Stimulated activated CD8-positive, alpha-beta memory T cell treated with anti-CD3 and anti-CD28 coated beads, Interleukin-2, amount 100 ng/mL, for 48 hours (primary cell): ENCODE results near the gene TMEFF2.

ENCODE experiments used
- DNase-seq, 2 donors: peaks; one replicate each; pipeline ENCODE4 v3.0.0-alpha.2; 2020; ENCODE audit warnings: low read depth in 2 of 2

Gene TMEFF2

DNA sequence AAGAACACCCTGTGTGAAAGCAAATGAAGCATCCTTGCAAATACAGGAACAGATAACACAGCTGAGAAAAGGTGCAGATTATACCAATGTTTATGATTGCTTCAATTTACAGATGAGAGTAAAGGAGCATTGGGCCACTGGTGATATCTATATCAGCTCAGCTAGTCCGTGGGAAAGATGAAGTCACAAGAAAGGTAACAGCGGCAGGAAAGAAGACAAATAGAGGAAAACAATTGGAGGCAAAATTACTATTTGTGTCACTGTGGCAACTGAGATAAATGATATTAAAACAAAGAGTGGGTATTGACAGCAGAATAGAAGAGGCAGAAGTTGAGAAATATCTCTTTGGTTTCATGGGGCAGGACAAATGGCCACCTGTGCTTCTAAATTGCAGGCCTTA is 226.6 kb downstream of the TMEFF2 start:
- no peak for DNase-seq

DNA sequence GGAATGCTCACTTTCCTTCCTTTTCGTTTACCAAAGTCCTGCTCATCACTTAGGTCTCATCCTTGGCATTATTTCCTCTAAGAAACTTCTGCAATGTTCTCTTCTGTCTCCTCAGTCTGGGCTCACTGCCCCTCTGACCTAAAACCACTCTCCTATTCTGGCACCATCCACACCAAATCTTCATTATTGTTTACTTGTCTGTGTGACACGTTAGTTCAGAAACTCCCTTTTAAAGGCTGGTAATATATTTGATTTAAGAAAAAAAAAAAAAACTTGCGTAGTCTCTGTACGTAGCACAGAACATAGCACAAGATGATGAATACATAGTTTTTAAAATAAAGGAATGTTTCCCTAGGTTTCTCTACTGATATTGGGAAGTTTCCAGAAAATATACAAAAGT is 229.0 kb downstream of the TMEFF2 start:
- DNase-seq = no peak

DNA sequence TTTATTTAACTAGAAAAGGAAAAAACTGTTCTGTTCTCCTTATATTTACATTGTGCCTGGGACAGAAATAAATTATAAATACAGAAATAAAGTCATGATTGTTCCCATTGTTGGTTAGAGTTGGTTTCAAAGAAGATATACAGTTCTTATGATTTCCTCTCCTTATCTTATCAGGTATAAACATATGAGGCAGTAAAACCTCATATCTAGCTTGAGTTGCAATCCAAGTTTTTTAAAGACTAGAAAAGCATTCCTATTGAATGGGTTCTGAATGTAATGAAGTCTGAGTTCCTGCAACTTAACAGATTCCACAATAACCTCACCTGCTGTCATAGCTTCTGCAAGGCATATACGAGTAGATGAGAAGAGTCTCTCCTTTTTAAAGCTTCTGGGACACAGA is 233.2 kb downstream of the TMEFF2 start:
- no peak for DNase-seq

DNA sequence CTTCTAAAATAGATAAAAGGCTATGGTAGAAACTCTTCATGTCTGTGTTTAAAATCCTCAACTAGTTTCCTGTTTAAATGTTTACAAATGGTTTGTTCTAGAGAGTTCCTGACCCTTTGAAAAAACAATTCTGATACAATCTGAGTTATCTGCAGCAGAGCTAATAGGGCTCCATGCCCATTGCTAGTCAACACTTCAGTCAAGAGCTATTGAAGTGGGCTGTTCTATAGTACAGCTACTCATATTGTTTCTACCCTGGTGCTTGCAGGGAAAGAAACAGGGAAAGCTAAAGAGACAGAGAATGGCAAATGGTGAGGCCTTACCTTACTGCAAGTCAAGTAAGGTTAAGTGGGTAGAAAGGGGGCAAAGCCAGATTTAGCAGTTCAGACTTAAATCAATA is 235.5 kb downstream of the TMEFF2 start:
- no peak for DNase-seq

DNA sequence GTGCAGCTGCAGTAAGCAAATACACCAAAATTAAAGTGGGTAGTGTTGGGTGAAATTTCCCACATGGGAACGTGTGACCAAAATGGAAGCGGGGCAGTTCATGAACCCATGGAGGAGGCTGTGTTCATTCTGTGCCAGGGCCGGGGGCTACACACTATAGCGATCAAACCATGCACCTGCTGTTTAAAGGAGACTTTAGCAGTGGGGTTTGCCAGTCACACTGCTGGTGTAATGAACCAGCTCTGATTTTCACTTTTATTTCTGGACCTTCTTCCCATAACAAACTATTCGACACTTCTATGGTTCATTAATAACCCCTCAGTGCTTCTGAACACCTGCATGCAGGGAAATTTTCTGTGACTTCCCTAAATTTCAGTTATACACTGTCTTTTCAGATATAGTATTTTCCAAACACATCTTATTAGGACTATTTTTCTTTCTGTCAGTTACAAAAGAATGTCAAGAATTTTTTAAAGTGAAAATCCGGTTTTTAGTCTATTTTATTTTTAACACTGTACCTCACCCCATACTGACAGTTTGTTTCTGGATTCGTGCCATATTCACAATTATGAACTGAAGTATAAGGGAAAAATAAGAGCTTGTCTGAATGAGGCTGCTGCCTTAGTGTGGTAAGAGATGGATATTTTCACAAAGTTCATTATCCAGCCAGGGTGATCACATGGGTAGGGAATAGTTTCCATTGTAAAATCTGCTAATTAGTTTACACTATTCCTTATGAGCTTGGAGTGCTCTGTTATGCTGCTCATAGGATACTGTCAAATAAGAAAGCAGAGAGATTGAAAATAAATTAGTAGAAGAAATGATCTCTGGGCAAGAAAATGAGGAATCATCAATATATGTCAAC is 236.5 kb downstream of the TMEFF2 start:
- no peak for DNase-seq

DNA sequence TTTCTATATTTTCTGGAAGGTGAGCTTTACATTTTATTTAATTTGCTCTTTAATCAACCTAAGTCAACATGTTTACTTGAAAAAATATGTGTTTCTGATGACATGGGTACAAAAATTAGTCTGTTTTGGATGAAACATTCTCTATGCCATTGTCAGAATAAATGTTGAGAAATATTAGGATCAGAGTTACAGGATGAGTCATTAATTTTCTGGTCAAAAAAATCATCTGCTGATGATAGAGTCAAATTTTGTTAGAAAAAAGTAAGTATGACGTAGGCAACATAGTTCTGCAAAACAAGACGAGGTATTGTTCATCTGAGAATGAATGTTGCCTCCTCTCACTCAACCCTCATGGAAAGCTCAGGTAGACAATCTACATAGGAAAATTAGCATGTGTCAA is 240.3 kb downstream of the TMEFF2 start:
- no peak for DNase-seq

DNA sequence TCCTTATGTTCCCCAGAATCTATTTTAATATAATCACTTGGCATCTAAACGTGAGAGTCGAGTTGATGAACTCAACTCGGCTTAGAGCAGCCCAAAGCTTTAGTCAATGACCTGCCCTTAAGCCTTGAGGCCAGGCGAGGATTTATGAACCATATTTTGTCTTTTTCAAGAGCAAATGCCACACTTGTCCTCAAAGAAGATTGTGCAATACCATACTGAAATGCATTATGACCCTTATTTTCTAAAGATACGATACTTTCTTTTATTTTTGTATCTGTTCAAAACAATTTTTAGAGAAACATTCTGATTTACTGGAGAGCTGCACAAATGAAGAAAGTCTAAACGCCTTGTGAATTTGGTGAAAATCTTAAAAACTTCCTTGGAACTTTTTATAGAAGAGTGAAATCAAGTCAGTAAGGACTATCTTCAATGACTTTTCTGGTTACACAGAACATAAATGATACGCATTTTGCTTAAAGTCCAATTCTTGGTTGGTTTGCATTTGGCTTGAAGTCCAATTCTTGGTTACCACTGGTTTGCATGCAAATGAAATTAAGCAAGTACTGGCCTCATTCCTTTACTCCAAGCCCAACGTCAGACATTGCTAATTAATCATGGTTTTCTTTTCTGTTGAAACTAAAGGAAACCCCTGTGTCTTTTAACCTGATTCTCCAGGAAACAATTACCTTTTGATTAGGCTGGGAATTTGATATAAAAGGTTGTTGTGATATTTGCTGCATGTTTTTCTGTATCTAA is 242.0 kb downstream of the TMEFF2 start:
- DNase-seq = no peak

DNA sequence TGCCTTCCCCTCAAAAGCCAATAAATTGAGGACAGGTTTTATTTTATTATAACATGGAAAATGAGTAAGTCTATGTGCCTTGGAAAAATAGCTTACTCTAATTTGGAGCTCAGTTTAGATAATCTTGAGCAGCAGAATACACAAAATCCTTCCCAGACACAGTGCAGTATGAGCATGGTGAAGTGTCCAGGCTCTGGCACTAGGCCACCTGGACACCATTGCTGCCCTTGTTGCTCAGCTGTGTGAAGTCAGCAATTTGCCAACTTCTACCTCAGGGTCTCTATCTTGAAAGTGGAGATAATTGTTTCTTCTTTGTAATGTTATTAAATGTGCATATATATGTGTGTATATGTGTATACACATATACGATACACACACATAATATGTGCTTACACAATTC is 242.9 kb downstream of the TMEFF2 start:
- no peak for DNase-seq

DNA sequence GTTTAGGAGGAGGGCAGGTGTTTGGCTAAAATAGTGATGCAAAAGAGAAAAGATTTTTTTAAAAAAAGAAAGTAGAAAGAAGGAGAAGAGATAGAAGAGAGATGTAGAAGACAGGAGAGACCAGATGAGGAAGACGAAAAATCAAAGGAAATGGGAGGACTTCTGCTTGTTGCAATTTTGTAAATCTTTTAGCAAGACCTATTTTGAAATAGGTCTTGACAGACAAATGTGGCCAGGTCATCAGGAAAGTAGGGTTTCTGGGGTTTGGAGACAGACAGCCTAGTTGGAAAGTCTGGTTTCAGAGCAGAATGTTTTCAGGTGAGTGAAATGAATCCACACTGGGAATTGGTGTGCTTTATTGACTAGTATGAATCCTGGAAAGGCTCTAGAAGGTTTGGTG is 243.4 kb downstream of the TMEFF2 start:
- no peak for DNase-seq

DNA sequence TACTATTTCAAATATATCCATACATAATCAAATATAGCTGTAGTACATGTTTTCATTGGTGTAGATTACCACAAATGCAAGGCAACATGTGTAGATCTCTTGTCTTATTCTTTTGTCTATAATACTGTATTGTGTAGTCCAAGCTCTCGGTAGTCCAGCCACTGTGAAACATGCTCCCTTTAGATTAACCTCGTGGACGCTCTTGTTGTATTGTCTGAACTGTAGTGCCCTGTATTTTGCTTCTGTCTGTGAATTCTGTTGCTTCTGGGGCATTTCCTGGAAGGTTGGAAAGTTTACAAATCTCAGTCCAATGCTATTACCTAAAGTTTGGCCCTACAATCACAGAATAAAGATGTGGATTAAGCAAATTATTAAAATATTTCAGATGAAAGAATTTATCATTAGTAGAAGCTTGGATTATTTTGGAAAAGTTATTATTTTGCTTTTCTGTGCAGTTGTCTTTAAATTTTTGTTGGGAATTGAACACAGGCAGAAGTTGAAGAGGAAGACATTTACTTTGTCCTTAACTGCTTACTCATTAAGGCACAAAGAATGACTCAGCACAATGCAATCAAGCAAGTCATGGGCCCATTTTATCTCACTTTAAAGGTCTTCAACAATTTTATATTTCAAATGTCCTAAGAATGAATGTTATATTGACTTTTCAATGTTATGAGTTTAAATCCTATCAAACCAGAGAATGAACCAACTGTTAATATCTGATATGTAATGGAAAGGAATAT is 244.4 kb downstream of the TMEFF2 start:
- no peak for DNase-seq

DNA sequence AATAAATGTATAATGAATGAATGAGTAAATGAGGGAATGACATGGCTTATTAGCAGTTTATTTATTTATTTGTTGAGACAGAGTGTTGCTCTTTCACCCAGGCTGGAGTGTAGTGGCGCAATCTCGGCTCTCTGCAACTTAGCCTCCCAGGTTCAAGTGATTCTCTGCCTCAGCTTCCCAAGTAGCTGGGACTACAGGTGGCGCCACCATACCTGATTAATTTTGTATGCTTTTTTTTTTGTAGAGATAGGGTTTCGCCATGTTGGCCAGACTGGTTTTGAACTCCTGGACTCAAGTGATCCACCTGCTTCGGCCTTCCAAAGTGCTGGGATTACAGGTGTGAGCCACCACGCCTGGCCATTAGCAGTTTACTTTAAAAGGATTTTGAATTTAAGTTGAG is 247.5 kb downstream of the TMEFF2 start:
- DNase-seq = no peak

DNA sequence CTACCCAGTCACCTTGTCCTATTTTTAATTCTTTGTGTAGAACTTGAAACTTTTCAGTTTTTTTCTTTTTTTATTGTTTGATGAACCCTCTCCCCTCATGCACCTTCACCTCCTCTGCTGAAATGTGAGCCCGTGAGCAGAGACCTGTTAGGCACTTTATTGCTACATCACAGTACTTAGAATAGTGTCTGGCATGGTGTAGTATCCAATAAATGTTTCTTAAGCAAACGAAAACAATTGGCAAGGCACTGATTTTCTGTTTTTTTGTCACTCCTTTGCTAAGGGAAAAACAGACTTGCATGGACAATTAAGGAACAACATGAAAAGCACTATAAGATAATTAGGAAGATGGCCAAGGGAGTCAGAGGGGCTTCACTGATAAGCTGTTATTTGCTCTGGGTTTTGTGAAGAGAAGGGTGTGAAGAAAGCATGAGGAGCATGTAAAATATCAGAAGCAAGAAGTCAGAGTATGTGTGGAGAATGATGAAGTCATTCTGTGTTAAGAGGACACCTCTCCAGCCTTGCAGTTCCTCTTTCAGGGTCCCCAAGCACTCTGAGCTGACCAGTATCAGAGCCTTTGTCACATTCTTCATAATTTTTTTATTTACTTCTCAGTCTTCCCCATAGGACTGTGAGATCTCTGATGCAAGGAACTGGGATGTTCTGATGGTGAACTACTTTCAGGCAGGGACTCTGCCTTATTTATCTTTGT is 248.1 kb downstream of the TMEFF2 start:
- no peak for DNase-seq

DNA sequence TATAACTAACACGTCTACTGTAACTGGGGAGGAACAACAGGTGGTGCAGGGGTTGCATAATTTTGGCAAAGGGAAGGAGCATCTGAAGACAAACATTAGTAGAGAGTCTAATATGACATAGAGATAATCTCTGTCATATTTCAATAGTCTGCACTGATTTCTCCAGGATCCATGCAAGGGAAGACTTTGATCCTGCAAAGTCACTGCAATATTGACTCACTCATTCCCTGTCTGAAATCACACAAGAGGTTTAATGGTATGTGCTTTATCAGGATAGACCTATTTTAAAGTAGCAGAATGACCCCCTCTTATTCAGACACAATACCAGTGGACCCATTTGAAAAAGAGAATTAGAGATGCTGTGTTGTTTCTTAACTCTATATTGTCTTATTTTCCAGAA is 249.1 kb downstream of the TMEFF2 start:
- no peak for DNase-seq

DNA sequence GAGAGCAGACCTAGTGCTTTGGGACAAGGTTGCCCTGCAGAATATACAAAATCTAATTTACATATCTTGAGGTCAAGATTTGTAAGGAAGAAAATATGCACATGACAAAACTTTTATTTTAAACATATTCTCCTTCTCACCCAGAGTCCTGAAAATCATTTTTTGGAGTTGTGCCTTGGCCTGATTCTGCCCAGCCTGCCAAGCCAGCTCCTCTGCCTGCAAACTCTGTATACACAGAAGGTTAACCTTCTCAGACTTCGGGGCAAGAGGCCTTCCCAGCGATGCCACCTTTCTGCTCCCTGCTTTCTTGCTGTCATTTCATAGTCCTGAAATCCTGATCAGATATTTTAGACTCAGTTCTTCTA is 252.0 kb downstream of the TMEFF2 start:
- no peak for DNase-seq

DNA sequence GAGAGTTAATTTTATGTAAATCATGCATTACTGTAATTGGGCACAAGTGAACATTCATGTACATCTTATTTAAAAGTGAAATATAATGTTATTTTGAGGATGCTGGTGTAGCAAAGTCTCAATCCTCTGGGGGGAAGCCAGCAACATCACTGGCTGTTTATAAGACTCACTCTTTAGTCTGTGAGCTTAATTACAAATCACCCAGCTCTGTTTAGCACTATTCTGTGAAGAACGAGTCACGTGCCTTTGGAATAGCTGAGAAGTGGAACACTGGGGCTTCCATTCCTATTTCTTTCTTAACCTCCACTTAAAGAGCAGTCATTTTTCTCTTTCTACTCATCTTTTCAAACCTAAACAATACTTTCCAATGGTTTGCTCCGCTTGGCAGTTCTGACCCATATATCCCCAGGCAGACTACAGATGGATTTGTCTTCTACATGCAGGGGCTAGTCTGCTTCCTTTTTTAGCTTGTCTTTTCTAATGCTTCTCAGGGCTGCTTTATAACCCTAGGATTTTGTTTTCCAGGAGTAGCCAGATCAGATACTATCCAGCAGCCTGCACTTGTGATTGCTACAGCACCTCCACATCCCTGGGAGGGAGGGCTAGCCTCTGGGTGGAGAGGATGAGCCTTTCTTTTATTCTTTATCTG is 252.5 kb downstream of the TMEFF2 start:
- DNase-seq = no peak

DNA sequence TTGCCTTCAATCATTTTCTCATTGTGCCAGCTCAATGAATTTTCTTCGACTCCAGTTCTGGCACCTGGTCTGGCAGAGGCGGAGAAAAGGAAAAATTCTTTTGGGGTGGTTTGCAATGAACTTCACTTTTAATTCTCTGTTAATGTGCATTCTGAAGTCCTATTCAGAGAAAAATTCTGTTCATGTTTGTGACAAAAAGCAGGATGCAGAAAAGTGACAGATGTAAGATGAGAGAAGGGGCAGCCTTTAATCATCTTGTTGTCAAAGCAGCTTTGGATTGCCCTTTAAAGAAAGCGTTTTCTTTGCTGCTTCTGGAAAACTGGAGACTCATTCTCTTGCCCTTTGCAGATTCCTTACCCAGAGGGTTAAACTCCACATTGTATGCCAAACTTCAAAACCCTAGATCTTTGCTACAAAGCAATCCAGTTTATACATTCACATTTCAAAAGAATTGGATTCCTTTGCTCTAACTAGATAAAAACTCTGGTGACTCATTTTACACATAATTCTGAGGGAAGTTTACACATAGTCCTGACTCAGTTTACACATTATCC is 253.3 kb downstream of the TMEFF2 start:
- no peak for DNase-seq

DNA sequence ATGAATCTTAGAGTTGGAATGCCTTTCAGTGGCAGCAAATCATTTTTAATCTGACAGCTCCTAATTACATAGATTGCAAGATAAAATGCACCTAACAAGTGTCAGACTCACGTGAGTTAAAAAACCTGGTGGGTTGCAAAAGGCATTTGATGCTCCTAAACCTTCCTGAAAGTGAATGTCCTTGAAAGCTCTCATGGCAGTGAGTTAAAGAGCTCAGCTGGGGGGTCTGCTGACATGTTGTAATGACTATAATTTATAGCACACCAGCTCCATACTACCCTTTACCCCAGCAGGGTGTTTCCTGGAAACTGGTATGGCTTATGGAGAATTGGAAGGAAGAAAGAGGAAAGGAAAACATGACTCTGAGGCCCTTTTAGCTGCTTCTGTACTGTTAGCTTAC is 256.0 kb downstream of the TMEFF2 start:
- DNase-seq = no peak

DNA sequence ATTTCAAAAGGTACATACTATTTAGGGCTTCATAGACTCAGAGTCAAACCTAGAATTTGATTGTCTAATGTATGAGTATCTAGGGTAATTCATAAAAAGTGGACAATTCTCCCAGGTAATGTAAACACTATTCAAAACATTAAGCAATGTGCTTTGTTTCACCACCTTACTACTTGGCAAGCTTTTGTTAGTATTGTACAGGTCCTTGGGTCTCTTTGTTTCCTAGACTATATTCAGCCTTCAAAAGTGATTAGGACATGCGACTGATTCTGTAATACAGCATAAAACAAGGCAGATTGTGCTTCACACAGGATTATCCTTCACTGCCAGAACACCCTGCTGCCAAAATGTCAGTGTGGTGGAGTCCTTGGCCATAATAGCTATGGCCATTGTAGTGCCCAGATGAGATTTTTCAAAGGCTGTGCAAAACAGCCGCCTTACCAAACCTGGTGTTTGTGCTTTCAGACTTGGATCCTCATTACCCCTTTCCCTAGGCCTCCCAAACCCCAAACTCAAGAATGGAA is 257.8 kb downstream of the TMEFF2 start:
- DNase-seq = no peak

DNA sequence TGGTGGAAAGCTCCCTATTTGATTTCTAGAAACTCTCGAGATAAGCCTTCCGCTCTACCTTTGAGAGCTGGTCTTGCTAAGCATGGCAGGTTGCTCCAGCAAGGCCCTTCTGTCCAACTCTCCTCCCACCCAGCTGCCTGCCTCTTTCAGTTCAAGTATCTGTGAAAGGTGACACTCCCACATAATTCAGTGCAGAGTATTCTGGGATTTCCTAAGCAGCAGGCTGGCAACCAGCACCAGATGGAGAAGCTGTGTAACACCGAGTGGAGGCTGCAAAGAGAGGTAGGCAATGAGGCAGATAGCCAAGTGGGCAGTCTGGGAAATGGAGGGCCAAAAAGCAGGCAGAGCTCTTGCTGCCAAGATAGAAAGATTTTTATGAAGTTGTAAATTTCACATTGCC is 259.5 kb downstream of the TMEFF2 start:
- DNase-seq = no peak

DNA sequence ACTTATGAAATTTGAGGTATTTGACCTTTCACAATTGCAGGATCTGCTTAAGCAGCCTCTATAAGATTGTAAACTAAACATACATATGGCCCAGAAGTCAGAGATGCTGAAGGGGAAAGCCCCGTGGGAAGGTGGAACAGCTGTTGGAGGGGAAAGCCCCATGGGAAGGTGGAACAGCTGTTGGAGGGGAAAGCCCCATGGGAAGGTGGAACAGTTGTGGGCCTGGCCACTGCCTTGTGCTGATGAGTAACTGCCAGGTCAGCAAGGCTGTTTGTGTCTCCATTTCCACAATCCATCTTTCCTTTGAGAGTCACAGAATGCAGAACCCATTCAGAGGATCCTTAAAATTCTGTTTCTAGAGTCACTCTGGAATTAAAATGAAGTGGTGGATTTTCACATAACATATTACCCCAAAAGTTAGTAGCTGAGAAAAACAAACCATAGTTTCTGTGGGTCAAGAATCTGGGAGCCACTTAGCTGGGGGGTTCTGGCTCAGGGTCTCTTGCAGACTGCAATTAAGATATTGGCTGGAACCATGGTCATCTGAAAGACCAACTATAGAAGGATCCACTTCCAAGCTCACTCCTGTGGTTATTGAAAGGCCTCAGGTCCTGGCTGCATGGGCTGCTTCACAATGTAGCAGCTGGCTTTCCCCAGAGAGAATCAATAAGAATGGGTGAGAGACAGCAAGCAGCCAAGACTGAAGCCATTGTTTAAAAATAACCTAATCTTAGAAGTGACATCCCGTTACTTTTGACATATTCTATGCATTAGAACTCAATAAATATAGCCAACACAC is 261.2 kb downstream of the TMEFF2 start:
- no peak for DNase-seq
